AG04449 (cell line): ENCODE results near the gene EFCAB5.
"Not testable (repeated sequence)": the region's sequence is repeated elsewhere in the genome, so short reads cannot be mapped to it uniquely, and the experiment has no call there.

Source experiments
- CTCF ChIA-PET: fragments of 350-600 bp; formaldehyde crosslinking; extraction: SDS; loops from one replicate; lab custom pipeline; 2021; ENCODE audit warnings: antibody characterized with exemption; lab: Yijun Ruan, JAX
- POLR2A ChIA-PET: fragments of 400-600, 350-600 bp; formaldehyde crosslinking; extraction: SDS; loops from one replicate; lab custom pipeline; 2020; ENCODE audit warnings: antibody characterized with exemption, inconsistent platforms; lab: Yijun Ruan, JAX
- DNase-seq: peaks from one replicate; pipeline ENCODE4 v3.0.0-alpha.2; 2010; ENCODE audit warnings: low read depth, low spot score
- H3K4me3 ChIP-seq: 2 replicates; pipeline ENCODE4 v1.5.1; 2011; ENCODE audit warnings: low read depth, mild to moderate bottlenecking, control low read depth, low read length
- TF ChIP-seq, protein P1 (sequence below): IDR thresholded peaks from one replicate; pipeline ENCODE4 v1.5.1; 2011; ENCODE audit warnings: mild to moderate bottlenecking, moderate library complexity, low read length, control low read depth, inconsistent platforms; ENCODE audit not compliant: insufficient read depth; ENCODE audit errors: missing control alignments

EFCAB5 gene

DNA sequence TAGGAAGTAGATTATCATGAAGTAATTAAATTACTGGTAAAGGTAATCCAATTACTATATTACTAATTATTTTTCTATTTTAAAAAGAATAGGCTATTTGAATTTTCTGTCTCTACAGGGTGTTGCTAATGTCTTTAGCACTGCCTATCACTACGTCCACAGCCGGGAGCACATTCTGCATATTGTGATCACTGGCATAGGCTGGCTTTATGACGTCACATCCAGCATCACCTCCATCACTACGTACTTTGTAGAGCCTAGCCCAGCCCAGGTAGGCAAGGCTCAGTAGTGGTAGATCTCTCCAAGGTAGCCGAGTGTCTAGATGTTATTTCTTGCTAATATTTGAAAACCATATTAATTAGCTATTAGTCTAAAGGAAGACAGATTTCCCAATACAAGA is 141.3 kb downstream of the EFCAB5 start:
- TF ChIP-seq, protein P1, sequence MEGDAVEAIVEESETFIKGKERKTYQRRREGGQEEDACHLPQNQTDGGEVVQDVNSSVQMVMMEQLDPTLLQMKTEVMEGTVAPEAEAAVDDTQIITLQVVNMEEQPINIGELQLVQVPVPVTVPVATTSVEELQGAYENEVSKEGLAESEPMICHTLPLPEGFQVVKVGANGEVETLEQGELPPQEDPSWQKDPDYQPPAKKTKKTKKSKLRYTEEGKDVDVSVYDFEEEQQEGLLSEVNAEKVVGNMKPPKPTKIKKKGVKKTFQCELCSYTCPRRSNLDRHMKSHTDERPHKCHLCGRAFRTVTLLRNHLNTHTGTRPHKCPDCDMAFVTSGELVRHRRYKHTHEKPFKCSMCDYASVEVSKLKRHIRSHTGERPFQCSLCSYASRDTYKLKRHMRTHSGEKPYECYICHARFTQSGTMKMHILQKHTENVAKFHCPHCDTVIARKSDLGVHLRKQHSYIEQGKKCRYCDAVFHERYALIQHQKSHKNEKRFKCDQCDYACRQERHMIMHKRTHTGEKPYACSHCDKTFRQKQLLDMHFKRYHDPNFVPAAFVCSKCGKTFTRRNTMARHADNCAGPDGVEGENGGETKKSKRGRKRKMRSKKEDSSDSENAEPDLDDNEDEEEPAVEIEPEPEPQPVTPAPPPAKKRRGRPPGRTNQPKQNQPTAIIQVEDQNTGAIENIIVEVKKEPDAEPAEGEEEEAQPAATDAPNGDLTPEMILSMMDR, result no peak
- ChIA-PET POLR2A (no interaction called here), CTCF (interaction anchor here (1.2 to 10.7 kb wide), 2 partner anchors 11 to 54 kb away, joined by 4 to 105 read pairs; no protein-coding TSS in a partner anchor)
- no peak for DNase-seq
- H3K4me3 ChIP-seq, result no peak overlapping the region

DNA sequence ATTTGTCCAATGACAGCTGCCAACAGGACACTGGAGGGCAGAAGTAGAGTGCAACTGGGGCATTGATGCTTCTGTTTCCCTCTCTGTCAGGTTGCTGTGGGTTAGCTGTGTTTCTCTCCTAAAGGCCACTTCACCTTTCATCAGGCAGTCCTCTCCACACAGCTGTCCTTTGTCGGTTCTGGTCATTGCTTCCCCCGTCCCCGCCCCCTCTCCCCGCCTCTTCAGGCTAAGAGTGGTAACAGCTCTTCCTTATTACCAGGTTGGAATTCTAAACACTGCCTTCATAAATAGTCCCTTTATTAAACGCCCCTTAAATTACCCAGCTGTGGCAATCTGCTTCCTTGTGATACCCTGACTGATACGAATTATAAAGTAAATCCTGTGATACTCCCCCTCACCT is 143.4 kb downstream of the EFCAB5 start:
- H3K4me3 ChIP-seq, result no peak overlapping the region
- no peak for DNase-seq
- TF ChIP-seq, protein P1, result no peak
- POLR2A ChIA-PET, result no interaction called here
- CTCF ChIA-PET, result interaction anchor here (0.7 to 10.7 kb wide), 5 partner anchors 9 to 154 kb away, joined by 3 to 105 read pairs (median 3); no protein-coding TSS in a partner anchor

DNA sequence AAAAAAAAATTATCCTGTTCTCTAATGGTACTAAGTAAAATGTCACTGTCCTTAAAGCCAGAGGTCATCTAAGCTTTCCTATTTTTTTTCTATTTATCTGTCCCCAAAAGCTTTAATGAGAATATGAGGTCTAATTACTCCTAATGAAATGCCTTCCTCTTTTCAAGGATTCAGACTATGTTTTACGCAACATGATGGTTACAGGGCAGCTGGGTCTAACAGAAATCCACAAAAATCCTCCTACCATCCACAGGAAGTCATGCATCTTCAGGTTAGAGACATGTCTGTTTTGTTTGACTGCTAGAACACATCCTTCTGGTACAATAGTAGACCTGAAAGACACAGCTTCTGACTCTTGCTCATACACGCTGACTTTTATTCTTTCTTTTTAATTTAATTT is 145.5 kb downstream of the EFCAB5 start:
- TF ChIP-seq, protein P1, result no peak
- POLR2A ChIA-PET, result no interaction called here

DNA sequence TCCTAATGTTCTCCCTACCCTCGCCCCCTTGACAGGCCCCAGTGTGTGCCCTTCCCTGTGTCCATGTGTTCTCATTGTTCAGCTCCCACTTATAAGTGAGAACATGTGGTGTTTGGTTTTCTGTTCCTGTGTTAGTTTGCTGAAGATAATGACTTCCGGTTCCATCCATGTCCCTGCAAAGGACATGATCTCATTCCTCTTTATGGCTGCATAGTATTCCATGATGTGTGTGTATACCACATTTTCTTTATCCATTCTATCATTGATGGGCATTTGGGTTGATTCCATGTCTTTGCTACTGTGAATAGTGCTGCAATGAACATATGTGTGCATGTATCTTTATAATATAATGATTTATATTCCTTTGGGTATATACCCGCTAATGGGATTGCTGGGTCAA is 146.0 kb downstream of the EFCAB5 start:
- POLR2A ChIA-PET, DNase-seq, H3K4me3 ChIP-seq: not testable (repeated sequence)
- CTCF ChIA-PET, result interaction anchor here (1.6 kb wide), 1 partner anchor 17 kb away, joined by 6 read pairs; no protein-coding TSS in a partner anchor

More for the DNA sequence above, 145.5 kb downstream of the EFCAB5 start:
- CTCF ChIA-PET, result interaction anchor here (1.6 to 10.7 kb wide), 2 partner anchors 7 to 17 kb away, joined by 6 to 105 read pairs; no protein-coding TSS in a partner anchor
- H3K4me3 ChIP-seq, result no peak overlapping the region
- no peak for DNase-seq

DNA sequence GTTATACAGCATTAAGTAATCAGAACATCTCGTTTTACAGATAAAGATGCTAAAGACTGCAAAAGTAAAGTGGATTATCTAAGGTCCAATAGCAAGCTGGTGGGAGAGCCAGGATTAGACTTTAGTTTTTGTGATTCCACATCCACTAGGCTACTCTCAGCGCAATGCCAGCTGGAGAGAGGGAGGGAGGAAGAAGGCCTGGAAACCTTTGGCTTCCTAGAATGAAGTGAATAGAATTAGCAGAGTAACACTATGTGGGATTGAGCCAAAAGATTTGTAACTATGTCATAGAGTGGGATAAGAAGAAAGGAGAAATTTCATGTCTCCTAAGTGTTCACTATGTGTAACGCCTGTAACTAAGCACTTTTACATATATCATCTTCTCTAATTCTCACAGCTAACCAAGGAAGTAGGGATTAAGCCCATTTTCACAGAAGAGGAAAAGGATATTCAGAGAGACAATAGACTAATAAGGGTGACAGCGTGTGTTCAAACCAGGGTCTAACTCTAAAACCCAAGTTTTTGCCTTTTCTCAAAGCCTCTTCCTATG is 149.8 kb downstream of the EFCAB5 start:
- POLR2A ChIA-PET, result no interaction called here
- H3K4me3 ChIP-seq, result no peak overlapping the region
- TF ChIP-seq, protein P1, result no peak
- DNase-seq, result no peak
- CTCF ChIA-PET, result interaction anchor here (1.2 to 9.8 kb wide), 16 partner anchors 10 to 498 kb away, joined by 3 to 230 read pairs (median 12); partner anchors contain the start of genes ANKRD13B and SSH2

DNA sequence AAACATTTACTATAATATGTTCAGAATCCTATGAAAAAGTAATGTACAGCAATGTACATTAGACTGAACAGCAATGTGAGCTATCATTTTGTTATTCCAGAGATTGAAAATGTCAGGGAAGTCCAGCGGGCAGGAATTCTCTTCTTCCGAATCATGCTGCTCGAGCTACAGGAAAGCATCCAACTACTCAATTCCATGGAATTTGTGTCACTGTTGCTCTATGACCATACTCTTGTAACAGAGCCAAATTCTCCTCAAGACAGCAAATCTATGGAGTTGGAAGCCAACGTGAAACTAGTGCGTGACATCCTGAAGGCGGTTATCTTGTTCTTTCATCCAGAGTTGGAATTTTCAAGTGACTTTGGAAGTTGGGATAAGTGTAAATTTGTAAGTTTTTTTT is 150.3 kb downstream of the EFCAB5 start:
- TF ChIP-seq, protein P1, result no peak
- POLR2A ChIA-PET, result no interaction called here
- peak; percentile 75 for DNase-seq
- no peak overlapping the region for H3K4me3 ChIP-seq
- CTCF ChIA-PET, result interaction anchor here (1.2 to 9.8 kb wide), 18 partner anchors 10 to 499 kb away, joined by 3 to 230 read pairs (median 11); partner anchors contain the start of genes ANKRD13B and SSH2
